ENCODE measurements around the gene SNX30.

SNX30 gene

DNA sequence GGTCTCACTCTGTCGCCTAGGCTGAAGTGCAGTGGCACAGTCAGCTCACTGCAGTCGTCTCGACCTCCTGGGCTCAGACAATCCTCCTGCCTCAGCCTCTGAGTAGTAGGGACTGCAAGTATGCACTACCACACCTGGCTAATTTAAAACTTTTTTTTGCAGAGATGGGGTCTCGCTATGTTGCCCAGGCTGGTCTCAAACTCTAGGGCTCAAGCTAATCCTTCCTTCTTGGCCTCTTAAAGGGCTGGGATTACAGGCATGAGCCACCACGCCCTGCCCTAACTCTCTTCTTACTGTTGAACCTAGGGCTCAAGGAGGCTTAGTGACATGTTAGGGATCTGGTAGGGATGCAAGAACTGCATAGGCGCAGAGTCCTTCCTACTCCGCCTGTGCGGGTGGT, 65.3 kb downstream of the SNX30 start:
- TF ChIP-seq, protein P1, sequence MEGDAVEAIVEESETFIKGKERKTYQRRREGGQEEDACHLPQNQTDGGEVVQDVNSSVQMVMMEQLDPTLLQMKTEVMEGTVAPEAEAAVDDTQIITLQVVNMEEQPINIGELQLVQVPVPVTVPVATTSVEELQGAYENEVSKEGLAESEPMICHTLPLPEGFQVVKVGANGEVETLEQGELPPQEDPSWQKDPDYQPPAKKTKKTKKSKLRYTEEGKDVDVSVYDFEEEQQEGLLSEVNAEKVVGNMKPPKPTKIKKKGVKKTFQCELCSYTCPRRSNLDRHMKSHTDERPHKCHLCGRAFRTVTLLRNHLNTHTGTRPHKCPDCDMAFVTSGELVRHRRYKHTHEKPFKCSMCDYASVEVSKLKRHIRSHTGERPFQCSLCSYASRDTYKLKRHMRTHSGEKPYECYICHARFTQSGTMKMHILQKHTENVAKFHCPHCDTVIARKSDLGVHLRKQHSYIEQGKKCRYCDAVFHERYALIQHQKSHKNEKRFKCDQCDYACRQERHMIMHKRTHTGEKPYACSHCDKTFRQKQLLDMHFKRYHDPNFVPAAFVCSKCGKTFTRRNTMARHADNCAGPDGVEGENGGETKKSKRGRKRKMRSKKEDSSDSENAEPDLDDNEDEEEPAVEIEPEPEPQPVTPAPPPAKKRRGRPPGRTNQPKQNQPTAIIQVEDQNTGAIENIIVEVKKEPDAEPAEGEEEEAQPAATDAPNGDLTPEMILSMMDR (conservative IDR thresholded peaks at IDR 0.05) = no peak

DNA sequence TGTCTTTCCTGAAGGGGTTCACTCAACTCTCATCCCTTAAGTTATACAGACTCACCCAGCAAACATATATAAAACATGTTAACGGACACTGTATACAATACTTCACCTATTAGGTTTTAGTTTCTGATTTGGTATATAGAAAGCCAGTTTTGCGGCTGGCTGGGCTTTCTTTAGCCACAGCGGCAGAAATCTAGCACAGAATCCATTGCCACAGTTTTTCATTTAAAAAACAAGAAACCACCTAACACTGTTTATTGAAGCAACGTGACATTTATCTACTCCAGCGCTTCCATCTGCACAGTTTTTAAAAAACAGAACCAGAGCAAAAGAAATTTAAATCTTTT, 67.3 kb downstream of the SNX30 start:
- TF ChIP-seq, protein P1 (conservative IDR thresholded peaks at IDR 0.05) = no peak
- no peak overlapping the region for H3K27ac ChIP-seq

More for the DNA sequence above, 65.3 kb downstream of the SNX30 start:
- H3K27ac ChIP-seq = no peak overlapping the region

DNA sequence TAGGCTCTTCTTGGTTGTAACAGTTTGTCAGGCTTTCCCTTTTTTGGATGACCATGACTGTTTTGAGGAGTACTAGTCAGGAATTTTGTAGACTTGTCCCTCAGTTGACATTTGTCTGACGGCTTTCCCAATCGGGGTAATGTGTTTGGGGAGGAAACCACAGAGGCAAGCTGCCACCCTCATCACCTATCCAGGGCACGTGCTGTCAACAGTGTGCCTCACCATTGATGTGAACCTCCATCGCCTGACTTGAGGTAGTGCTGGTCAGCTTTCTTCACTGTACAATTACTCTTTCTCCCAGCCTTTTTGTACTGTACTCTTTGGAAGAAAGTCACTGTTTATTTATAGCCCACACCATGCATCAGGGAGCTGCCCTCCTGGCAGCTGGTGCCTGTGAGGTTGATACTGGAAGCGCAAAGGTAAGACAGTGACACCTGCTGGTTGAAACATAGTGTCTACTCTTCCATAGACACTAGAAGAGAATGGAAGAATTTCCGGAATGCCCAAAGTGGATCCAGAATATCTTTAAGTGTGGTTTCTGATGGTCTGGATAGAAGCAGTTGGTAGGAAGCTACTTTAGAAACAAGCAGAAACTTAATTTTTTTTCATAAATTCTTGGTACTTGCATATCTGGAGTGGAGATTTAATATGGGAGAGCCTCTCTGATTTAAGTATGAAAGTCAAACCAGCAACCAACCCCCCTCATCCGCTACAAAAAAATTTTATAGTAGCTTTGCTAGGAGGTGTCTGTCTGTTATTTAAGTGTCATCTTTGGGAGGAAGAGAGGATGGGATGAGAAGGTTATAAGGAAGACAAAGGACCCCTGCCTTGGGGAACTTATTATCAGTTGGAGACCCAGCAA, 69.3 kb downstream of the SNX30 start:
- TF ChIP-seq, protein P1 (conservative IDR thresholded peaks at IDR 0.05) = peak; percentile 93
- H3K27ac ChIP-seq = no peak overlapping the region

DNA sequence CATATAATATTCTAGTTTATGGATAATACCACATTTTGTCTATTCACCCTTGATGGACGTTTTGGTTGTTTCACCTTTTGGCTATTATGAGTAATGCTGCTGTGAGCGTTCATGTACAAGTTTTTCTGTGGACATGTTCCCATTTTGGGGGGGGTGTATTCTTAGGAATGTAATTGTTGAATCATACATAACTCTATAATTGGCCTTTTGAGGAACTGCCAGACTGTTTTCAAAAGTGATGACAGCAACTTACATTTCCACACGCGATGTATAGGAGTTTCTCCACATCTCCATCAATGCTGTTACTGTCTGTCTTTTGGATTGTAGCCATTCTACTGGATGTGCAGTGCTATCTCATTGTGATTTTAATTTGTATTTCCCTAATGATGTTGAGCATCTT, 70.3 kb downstream of the SNX30 start:
- H3K27ac ChIP-seq = no peak overlapping the region
- TF ChIP-seq, protein P1 (conservative IDR thresholded peaks at IDR 0.05) = no peak

DNA sequence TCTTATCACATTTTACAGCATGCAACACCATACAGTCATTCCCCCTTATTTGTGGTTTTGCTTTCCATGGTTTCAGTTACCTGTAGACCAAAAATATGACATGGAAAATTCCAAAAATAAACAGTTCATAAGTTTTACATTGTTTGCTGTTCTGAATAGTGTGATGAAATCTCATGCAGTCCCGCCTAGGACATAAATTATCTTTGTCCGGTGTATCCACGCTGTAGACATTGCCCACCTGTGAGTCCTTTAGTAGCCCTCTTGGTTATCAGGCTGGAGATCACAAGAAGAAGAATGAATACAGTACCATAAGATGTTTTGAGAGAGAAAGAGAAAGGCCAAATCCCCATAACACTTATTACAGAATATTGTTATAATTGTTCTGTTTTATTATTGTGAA, 72.1 kb downstream of the SNX30 start:
- TF ChIP-seq, protein P1 (conservative IDR thresholded peaks at IDR 0.05) = no peak
- H3K27ac ChIP-seq = peak overlapping the region; percentile 52

DNA sequence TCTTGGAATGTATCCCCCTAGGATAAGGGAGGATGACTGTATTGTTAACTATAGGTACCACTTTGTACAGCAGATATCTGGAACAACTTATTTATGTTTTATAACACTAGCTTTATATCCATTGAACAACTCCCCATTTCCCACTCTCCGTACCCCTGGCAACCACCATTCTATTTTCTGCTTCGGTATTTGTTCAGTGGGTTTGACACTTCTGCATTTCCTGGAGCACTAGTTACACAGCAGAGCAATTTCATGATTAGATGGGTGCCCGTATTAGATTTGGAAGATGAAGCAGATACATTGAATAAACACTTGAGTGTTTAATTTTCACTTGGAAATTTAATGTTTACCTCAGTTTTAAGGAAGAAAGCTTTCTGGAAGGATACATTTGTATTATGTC, 72.7 kb downstream of the SNX30 start:
- TF ChIP-seq, protein P1 (conservative IDR thresholded peaks at IDR 0.05) = no peak
- peak overlapping the region; percentile 52 for H3K27ac ChIP-seq

DNA sequence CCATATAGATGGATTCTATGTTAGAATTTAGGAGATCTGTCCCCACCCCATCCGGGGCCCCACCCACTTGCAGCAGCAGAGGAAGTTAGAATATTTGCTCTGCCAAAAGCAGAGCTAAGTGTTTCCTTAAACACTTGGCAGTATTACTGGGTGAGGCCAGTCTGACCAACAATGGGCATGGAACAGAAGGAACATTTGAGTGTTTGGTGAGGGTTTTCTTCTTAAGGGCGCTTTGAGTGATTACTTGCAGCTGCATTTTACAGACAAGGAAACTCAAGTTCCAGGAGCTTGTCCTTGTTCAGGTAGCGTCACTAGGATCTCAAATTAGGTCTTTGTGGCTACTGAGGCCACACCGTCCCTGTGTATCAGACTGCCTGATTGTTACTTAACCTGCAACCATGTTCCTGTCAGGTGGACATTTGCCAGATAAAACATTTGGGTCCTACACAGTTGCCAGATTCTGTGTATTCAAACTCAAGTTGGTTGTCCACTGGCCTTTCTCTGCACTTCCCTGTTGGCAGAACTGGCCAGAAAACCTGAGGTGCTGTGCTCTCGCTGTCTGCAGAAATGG, 80.8 kb downstream of the SNX30 start:
- H3K27ac ChIP-seq = peak overlapping the region; percentile 85
- TF ChIP-seq, protein P1 (conservative IDR thresholded peaks at IDR 0.05) = no peak
